Loucy (cell line): Measurements from ENCODE around the gene FAM117A.

ENCODE experiments used
- H2AFZ ChIP-seq: fragments of 200-600 bp; sonication (generic); 2 replicates; pipeline ENCODE4 v1.6.0; 2016; ENCODE audit warnings: antibody characterized with exemption, mild to moderate bottlenecking, low read length, moderate library complexity
- H3F3A ChIP-seq: fragments of 200-600 bp; 2 replicates; pipeline ENCODE4 v1.6.0; 2016; ENCODE audit warnings: antibody characterized with exemption, low read depth, mild to moderate bottlenecking
- H3K27me3 ChIP-seq: fragments of 200-600 bp; sonication (generic); 2 replicates; pipeline ENCODE4 v1.6.1; 2014; ENCODE audit warnings: low read length, mild to moderate bottlenecking; ENCODE audit not compliant: insufficient read depth, poor library complexity, severe bottlenecking
- H3K36me3 ChIP-seq: fragments of 200-600 bp; sonication (generic); 2 replicates; pipeline ENCODE4 v1.6.1; 2016; ENCODE audit warnings: low read length; ENCODE audit not compliant: insufficient read depth
- H3K4me1 ChIP-seq: fragments of 200-600 bp; sonication (generic); 2 replicates; pipeline ENCODE4 v1.5.1; 2014; ENCODE audit warnings: low read length, mild to moderate bottlenecking; ENCODE audit not compliant: insufficient read depth, poor library complexity, severe bottlenecking
- H3K4me2 ChIP-seq: fragments of 200-600 bp; sonication (generic); 2 replicates; pipeline ENCODE4 v1.6.0; 2014; ENCODE audit warnings: antibody characterized with exemption, low read length, low read depth, mild to moderate bottlenecking; ENCODE audit not compliant: poor library complexity, severe bottlenecking
- H3K4me3 ChIP-seq: fragments of 200-600 bp; sonication (generic); 2 replicates; pipeline ENCODE4 v1.5.1; 2014; ENCODE audit warnings: low read length, mild to moderate bottlenecking, mixed read lengths; ENCODE audit not compliant: poor library complexity, severe bottlenecking
- H3K79me2 ChIP-seq: fragments of 200-600 bp; sonication (generic); 2 replicates; pipeline ENCODE4 v1.6.1; 2014; ENCODE audit warnings: low read length; ENCODE audit not compliant: insufficient read depth
- H3K9ac ChIP-seq: fragments of 200-600 bp; sonication (generic); 2 replicates; pipeline ENCODE4 v1.6.0; 2014; ENCODE audit warnings: mild to moderate bottlenecking, low read depth, low read length, moderate library complexity; ENCODE audit not compliant: poor library complexity, severe bottlenecking
- H3K9me2 ChIP-seq: fragments of 200-600 bp; sonication (generic); replicated peaks from 2 replicates; pipeline ENCODE4 v1.6.1; 2016; ENCODE audit warnings: low read depth, low read length, mixed read lengths
- H3K9me3 ChIP-seq: fragments of 200-600 bp; sonication (generic); 2 replicates; pipeline ENCODE4 v1.6.1; 2014; ENCODE audit warnings: mild to moderate bottlenecking, antibody characterized with exemption, low read length, low read depth; ENCODE audit not compliant: insufficient read depth
- H4K20me1 ChIP-seq: fragments of 200-600 bp; sonication (generic); 2 replicates; pipeline ENCODE4 v1.6.0; 2014; ENCODE audit warnings: antibody characterized with exemption, low read length, mild to moderate bottlenecking; ENCODE audit not compliant: insufficient read depth, poor library complexity, severe bottlenecking
- EZH2phosphoT487 ChIP-seq: fragments of 200-600 bp; IDR thresholded peaks from 2 replicates; pipeline ENCODE4 v1.6.1; 2018; ENCODE audit warnings: antibody characterized with exemption, mild to moderate bottlenecking, moderate library complexity, borderline replicate concordance
- TF ChIP-seq, protein P1 (sequence below): fragments of 200-600 bp; sonication (generic); conservative IDR thresholded peaks from 2 replicates; pipeline ENCODE4 v1.5.1; 2014; ENCODE audit warnings: mild to moderate bottlenecking, antibody characterized with exemption, low read length

Gene FAM117A

DNA sequence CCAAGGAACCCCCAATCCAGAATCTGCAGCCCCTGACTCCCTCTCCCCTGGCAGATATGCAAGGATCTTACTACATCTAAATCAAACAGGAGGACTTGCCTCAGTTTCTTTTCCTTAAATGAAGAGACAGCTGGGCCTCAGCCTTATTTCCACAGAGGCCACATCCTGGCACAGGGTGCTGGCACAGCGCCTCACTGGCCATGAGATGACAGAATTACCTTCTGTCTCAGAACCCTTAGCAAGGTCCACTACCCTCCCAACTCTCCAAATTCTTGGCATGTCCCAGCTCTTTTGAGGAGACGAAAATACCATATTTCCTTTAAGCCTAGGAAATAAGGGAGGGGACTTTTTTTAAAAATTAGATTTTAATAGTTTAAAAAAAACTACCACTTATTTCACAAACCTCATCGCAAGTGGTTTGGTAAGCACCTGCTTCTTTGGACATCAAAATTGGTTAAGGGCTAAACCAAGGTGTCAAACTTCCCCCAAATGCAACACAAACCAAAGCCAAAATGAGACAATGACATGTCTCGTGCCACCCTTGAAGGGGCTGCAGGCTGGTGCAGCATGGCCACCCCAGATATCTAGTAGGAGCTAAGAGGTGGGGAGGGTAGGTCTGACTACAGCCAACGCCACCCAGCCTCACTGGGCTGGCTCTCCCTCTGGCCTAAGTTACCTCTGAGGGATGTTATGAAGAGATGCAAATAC, 25.3 kb downstream of the FAM117A start:
- peak overlapping the region; percentile 78 for H3K9ac ChIP-seq
- H4K20me1 ChIP-seq: peaks cover 34% of the 10 kb centered on the region
- peak overlapping the region; percentile 81 for H3K4me2 ChIP-seq
- no peaks in the 10 kb centered on the region for H3K27me3 ChIP-seq
- H3K36me3 ChIP-seq: peaks cover 15% of the 10 kb centered on the region; the same call in 1 of the 2 replicates
- peak overlapping the region; percentile 70 for H3K4me3 ChIP-seq
- H3F3A ChIP-seq: peaks cover 23% of the 10 kb centered on the region
- no peaks in the 10 kb centered on the region for H3K9me3 ChIP-seq
- TF ChIP-seq, protein P1, sequence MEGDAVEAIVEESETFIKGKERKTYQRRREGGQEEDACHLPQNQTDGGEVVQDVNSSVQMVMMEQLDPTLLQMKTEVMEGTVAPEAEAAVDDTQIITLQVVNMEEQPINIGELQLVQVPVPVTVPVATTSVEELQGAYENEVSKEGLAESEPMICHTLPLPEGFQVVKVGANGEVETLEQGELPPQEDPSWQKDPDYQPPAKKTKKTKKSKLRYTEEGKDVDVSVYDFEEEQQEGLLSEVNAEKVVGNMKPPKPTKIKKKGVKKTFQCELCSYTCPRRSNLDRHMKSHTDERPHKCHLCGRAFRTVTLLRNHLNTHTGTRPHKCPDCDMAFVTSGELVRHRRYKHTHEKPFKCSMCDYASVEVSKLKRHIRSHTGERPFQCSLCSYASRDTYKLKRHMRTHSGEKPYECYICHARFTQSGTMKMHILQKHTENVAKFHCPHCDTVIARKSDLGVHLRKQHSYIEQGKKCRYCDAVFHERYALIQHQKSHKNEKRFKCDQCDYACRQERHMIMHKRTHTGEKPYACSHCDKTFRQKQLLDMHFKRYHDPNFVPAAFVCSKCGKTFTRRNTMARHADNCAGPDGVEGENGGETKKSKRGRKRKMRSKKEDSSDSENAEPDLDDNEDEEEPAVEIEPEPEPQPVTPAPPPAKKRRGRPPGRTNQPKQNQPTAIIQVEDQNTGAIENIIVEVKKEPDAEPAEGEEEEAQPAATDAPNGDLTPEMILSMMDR: no peak
- TF ChIP-seq EZH2phosphoT487: no peak
- H3K79me2 ChIP-seq: peaks cover 88% of the 10 kb centered on the region
- peaks cover 64% of the 10 kb centered on the region for H3K4me1 ChIP-seq
- H3K9me2 ChIP-seq: no peaks in the 10 kb centered on the region
- no peak overlapping the region for H2AFZ ChIP-seq

DNA sequence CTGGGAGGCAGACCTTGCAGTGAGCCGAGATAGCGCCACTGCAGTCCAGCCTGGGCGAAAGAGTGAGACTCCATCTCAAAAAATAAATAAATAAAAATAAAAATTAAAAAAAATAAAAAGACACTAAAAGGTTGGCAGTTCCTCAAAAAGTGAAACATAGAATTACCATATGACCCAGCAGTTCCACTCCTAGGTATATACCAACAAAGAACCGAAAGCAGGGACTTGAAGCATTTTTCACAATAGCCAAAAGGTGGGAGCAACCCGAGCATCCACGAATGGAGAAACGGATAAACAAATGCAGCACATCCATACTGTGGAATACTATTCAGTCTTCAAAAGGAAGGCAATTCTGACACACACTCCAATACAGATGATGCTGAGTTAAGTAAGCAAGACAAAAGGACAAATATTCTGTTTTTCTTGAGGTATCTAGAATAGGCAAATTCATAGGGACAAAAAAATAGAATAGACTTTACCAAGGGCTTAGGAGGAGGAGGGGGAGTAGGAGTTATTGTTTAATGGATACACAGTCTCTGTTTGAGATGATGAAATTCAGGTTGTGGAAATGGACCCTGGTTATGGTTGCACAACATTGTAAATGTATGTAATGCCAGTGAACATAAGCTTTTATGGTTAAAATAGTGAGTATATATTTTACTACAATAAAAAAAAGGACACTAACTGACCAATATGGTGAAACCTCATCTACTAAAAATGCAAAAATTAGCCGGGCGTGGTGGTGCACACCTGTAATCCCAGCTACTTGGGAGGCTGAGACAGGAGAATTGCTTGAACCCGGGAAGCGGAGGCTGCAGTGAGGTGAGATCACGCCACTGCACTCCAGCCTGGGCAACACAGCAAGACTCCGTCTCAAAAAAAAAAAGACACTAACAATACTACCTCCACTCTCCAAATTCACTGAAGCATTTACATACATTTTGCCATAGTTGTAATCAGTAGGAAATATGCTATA, 29.1 kb downstream of the FAM117A start:
- Histone ChIP-seq H3K9me2 (no peaks in the 10 kb centered on the region), H3K9me3 (no peaks in the 10 kb centered on the region), H3K4me3 (no peak overlapping the region), H2AFZ (no peak overlapping the region), H3K79me2 (peaks cover 93% of the 10 kb centered on the region), H3K4me1 (peaks cover 30% of the 10 kb centered on the region), H3K4me2 (no peak overlapping the region), H3K36me3 (peaks cover 45% of the 10 kb centered on the region; the same call in 1 of the 2 replicates), H3K9ac (no peak overlapping the region), H4K20me1 (peaks cover 67% of the 10 kb centered on the region), H3F3A (peaks cover 11% of the 10 kb centered on the region), H3K27me3 (no peaks in the 10 kb centered on the region)
- TF ChIP-seq, protein P1: no peak
- TF ChIP-seq EZH2phosphoT487: no peak

DNA sequence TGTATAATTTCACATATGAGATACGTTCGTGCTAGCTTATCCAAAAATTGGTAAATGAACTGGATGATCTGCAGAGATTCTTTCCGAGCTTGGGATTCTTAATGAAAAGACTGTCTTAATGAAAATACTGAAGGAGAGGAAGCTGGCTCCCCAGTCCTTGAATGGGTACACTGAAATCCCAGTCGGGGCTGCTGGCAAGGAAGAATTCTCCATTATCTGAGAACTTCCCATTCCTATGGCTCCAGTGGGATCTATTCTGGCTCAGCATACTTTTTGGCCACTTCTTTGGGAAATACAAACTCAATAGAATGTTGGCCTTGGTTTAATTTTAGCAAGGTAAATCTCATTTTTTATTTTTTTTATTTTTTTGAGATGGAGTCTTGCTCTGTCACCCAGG, 32.5 kb downstream of the FAM117A start:
- Histone ChIP-seq H3K9me3 (no peaks in the 10 kb centered on the region), H3F3A (no peaks in the 10 kb centered on the region), H3K4me1 (peaks cover under 1% of the 10 kb centered on the region), H2AFZ (no peak overlapping the region), H3K79me2 (peaks cover 100% of the 10 kb centered on the region), H3K9me2 (no peaks in the 10 kb centered on the region), H3K27me3 (no peaks in the 10 kb centered on the region), H4K20me1 (peaks cover 86% of the 10 kb centered on the region), H3K36me3 (peaks cover 71% of the 10 kb centered on the region; the same call in 1 of the 2 replicates), H3K9ac (no peak overlapping the region), H3K4me2 (no peak overlapping the region), H3K4me3 (no peak overlapping the region)
- TF ChIP-seq, protein P1: no peak
- no peak for TF ChIP-seq EZH2phosphoT487
